Thyroid gland (tissue), 4 donors: Measurements from ENCODE around the gene GNG7.
"Not testable (repeated sequence)": the region's sequence is repeated elsewhere in the genome, so short reads cannot be mapped to it uniquely, and the experiment has no call there.

Experiments used
- POLR2A ChIP-seq, 2 donors: fragments of 450-650 bp; IDR thresholded peaks; one replicate each; pipeline ENCODE4 v1.6.1; 2017; ENCODE audit warnings: antibody characterized with exemption in 2 of 2, mild to moderate bottlenecking in 2 of 2, moderate library complexity in 1 of 2
- TF ChIP-seq, protein P1 (sequence below), 6 experiments: fragments of 200-600 bp in 3 of 6; fragments of 450-650 bp in 3 of 6; sonication (generic) in 3 of 6; IDR thresholded peaks; one replicate each; pipeline ENCODE4 v1.5.1; 2016 to 2019; ENCODE audit warnings: antibody characterized with exemption in 6 of 6, mild to moderate bottlenecking in 2 of 6, inconsistent platforms in 1 of 6, moderate library complexity in 1 of 6

DNA sequence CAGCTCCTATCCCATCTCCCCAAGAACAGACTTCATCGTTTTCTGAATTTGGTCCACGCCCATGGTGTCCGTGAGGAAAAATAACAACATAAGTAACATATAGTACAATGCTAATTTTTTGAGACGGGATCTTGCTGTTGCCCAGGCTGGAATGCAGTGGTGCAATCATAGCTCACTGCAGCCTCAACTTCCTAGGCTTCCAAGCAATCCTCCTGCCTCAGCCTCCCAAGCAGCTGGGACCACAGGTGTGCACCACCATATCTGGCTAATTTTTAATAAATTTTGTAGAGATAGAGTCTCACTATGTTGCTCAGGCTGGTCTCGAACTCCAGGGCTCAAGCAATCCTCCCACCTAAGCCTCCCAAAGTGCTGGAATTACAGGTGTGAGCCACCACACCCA lies 23.5 kb downstream of the GNG7 start:
- TF ChIP-seq, protein P1, sequence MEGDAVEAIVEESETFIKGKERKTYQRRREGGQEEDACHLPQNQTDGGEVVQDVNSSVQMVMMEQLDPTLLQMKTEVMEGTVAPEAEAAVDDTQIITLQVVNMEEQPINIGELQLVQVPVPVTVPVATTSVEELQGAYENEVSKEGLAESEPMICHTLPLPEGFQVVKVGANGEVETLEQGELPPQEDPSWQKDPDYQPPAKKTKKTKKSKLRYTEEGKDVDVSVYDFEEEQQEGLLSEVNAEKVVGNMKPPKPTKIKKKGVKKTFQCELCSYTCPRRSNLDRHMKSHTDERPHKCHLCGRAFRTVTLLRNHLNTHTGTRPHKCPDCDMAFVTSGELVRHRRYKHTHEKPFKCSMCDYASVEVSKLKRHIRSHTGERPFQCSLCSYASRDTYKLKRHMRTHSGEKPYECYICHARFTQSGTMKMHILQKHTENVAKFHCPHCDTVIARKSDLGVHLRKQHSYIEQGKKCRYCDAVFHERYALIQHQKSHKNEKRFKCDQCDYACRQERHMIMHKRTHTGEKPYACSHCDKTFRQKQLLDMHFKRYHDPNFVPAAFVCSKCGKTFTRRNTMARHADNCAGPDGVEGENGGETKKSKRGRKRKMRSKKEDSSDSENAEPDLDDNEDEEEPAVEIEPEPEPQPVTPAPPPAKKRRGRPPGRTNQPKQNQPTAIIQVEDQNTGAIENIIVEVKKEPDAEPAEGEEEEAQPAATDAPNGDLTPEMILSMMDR (IDR thresholded peaks at IDR 0.05): not testable (repeated sequence)
- not testable (repeated sequence) for TF ChIP-seq POLR2A (IDR thresholded peaks at IDR 0.05)
